SK-N-MC (cell line): ENCODE data around the gene ARNT2.

ENCODE experiments used
- DNase-seq: peaks from one replicate; pipeline ENCODE4 v3.0.0-alpha.2; 2011; ENCODE audit warnings: low read depth, low spot score
- H3K27ac ChIP-seq: fragments of 200-600 bp; sonication (generic); 2 replicates; pipeline ENCODE4 v1.5.1; 2016; ENCODE audit warnings: mixed run types
- H3K36me3 ChIP-seq: fragments of 200-600 bp; sonication (generic); 2 replicates; pipeline ENCODE4 v1.6.1; 2017; ENCODE audit warnings: antibody characterized with exemption, low read length, mixed read lengths; ENCODE audit not compliant: insufficient read depth
- H3K4me3 ChIP-seq: fragments of 200-600 bp; sonication (generic); 2 replicates; pipeline ENCODE4 v1.5.1; 2016
- H3K9ac ChIP-seq: fragments of 200-600 bp; sonication (generic); 2 replicates; pipeline ENCODE4 v1.8.0; 2017; ENCODE audit warnings: mixed run types, mixed read lengths; ENCODE audit not compliant: insufficient read length
- H3K9me3 ChIP-seq: fragments of 200-600 bp; sonication (generic); 2 replicates; pipeline ENCODE4 v1.6.1; 2017; ENCODE audit warnings: low read depth, mild to moderate bottlenecking, antibody characterized with exemption, low read length, moderate library complexity, mixed read lengths
- EZH2 ChIP-seq: fragments of 200-600 bp; sonication (generic); IDR thresholded peaks from one replicate; pipeline ENCODE4 v1.6.1; 2017; ENCODE audit warnings: antibody characterized with exemption
- FOXP2 ChIP-seq: optimal IDR thresholded peaks from 2 replicates; pipeline ENCODE3; 2011; ENCODE audit warnings: mild to moderate bottlenecking, moderate library complexity; ENCODE audit not compliant: insufficient read depth; ENCODE audit errors: extremely low read length, control extremely low read depth
- POLR2AphosphoS5 ChIP-seq: IDR thresholded peaks from 2 replicates; pipeline ENCODE4 v1.6.1; 2012; ENCODE audit warnings: mild to moderate bottlenecking, low read depth, low read length, borderline replicate concordance

The ARNT2 gene

DNA sequence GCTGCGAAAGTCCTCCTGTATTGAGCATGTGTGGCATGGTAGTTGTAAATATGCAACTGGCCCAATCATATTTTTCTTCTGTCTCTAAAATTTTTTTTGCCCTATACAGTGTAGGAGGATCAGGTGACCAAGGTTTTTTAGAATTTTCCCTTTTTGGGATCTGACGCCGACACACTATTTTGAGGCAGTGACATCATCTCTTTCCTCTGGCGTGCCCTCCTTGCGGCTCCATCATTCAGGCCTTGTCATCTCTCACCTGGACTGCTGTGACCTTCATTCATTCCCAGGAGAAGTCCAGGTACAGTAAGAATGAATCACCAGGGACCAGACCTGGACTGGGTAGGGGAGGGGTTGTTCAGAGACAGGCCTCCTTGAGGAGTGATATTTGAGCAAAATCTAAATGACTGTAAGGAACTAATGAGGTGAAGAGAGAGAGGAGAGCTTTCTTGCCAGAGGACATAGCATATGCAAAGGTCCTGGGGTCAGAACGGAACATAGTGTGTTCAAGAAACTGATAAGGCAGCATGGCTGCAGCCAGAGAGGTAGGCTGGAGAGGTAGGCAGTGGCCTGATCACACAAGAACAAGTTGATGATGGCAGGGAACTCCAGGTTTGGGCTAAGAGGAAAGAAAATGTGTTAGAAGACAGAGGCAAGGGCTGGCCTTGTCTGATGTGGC lies 38.7 kb downstream of the ARNT2 start:
- DNase-seq, result no peak
- Histone ChIP-seq H3K4me3 (no peak overlapping the region), H3K27ac (no peak overlapping the region), H3K9me3 (no peaks in the 10 kb centered on the region), H3K9ac (no peak overlapping the region), H3K36me3 (no peaks in the 10 kb centered on the region)
- no peak for TF ChIP-seq POLR2AphosphoS5
- no peak for TF ChIP-seq FOXP2
- TF ChIP-seq EZH2, result no peak

DNA sequence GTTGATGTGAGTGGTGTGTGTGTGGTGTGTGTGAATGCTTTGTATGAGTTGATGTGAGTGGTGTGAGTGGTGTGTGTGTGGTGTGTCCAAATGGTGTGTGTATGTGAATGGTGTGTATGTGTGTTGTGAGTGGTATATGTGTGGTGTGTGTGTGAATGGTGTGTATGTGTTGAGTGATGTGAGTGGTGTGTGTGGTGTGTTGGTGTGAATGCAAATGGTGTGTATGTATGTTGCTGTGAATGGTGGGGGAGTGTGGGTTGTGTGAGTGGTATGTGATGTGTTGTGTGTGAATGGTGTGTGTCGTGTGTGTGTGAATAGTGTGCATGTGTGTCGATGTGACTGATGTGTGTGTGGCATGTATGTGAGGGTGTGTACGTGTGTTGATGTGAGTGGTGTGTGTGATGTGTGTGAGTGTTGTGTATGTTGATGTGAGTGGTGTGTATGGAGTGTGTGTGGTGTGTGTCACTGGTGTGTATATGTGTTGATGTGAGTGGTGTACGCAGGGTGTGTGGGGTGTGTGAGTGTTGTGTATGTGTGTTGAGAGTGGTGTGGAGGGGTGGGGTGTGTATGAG lies 40.6 kb downstream of the ARNT2 start:
- Histone ChIP-seq H3K9me3 (no peaks in the 10 kb centered on the region), H3K27ac (no peak overlapping the region), H3K9ac (no peak overlapping the region), H3K4me3 (no peak overlapping the region), H3K36me3 (no peaks in the 10 kb centered on the region)
- TF ChIP-seq FOXP2 (no peak), POLR2AphosphoS5 (no peak)
- DNase-seq, result no peak

DNA sequence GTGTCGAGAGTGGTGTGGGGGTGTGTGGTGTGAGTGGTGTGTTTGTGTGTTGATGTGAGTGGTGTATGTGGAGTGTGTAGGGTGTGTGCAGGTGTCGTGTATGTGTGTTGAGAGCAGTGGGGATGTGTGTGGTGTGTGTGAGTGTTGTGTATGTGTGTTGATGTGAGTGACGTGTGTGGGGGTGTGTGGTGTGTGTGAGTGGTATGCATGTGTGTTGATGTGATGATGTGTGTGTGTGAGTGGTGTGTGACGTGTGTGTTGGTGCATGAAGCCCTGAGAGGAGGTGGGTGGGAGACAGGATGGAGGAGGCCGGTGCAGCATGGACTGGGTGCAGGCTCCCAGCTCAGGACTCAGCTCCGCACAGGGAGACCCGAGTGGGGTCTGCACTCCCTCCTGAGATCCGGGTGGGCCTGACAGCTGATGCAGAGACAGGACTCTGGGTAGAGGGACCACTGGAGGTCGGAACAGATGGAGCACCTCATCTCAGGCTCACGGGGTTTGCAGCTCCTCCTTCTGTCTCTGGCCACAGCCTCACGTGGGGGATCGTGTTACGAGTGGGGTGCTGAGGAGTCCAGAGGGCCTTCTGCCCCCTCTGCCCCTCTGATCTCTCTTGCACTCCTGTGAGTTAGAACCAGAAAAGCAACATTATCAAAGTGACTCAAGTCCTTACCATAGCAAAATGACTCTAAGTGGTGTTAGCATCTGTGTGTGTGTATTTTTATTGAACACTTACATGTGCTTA lies 41.3 kb downstream of the ARNT2 start:
- H3K9me3 ChIP-seq, result no peaks in the 10 kb centered on the region
- no peak overlapping the region for H3K27ac ChIP-seq
- no peak overlapping the region for H3K9ac ChIP-seq
- DNase-seq, result no peak
- no peaks in the 10 kb centered on the region for H3K36me3 ChIP-seq
- TF ChIP-seq POLR2AphosphoS5, result no peak
- TF ChIP-seq FOXP2, result no peak
- no peak for TF ChIP-seq EZH2
- no peak overlapping the region for H3K4me3 ChIP-seq

DNA sequence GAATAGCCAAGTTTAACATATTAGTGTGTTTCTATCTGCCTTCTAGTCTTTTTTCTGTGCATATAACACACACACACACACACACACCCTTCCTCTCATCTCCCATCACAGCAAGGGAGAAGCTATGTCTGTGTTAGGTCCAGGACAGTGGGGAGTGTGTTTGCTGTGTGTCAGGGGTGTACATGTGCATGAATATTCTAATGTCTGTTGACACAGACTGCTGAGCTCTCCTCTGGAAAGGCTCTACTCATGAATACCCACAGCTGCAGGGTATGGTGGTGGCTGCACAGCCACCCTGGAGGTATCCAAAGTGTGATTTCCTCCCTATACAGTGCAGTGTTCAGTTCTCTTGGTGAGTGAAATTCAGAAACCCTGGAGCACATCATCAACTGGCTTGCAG lies 42.9 kb downstream of the ARNT2 start:
- Histone ChIP-seq H3K27ac (no peak overlapping the region), H3K4me3 (no peak overlapping the region), H3K36me3 (no peaks in the 10 kb centered on the region), H3K9ac (no peak overlapping the region), H3K9me3 (no peaks in the 10 kb centered on the region)
- DNase-seq, result no peak
- TF ChIP-seq EZH2 (no peak), POLR2AphosphoS5 (no peak), FOXP2 (no peak)

DNA sequence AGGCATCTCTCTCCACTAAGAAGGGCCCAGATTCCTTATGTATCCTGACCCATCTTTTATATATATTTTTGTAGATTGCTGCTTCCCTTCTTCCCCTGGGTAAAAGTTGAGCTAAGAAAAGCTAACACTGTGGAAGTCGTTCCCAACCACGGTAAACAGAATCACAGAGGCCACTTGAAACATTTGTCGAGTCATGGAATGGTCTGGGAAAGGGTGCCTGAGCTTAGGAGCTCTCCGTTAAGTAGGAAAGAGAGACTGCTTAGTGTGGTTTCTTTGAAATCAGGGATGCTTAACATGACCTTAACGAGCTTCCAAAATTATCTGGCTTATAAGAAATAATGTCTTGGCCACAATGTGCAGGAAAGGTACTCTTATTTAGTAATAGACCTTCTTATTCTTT lies 45.6 kb downstream of the ARNT2 start:
- H3K27ac ChIP-seq, result no peak overlapping the region
- no peaks in the 10 kb centered on the region for H3K36me3 ChIP-seq
- TF ChIP-seq POLR2AphosphoS5 (no peak), EZH2 (no peak), FOXP2 (no peak)
- no peak overlapping the region for H3K9ac ChIP-seq
- no peaks in the 10 kb centered on the region for H3K9me3 ChIP-seq
- DNase-seq, result no peak
- no peak overlapping the region for H3K4me3 ChIP-seq

DNA sequence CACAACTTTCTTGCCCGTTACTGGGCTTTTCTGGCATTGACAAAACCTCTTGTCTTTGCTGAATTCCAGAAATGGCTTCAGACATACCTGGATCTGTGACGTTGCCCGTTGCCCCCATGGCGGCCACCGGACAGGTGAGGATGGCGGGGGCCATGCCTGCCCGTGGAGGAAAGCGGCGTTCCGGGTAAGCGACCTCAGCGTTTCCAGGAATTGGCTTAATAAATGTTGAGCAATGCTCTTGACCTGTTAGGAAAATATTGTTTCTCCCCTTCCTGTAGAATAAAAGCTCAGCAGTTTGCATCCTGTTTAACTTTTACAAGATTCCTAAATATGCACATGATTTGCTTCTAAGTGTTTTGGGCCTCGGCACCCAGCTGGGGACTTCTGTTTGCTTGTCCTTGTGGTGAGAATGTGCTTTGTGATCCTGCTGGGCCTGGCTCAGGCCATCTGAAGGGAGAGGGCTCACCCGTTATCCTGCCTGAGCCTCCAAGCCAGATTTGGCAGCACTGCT lies 46.7 kb downstream of the ARNT2 start:
- H3K4me3 ChIP-seq, result no peak overlapping the region
- no peak for DNase-seq
- no peak overlapping the region for H3K9ac ChIP-seq
- no peak overlapping the region for H3K27ac ChIP-seq
- H3K9me3 ChIP-seq, result no peaks in the 10 kb centered on the region
- no peaks in the 10 kb centered on the region for H3K36me3 ChIP-seq
- no peak for TF ChIP-seq EZH2
- no peak for TF ChIP-seq FOXP2
- no peak for TF ChIP-seq POLR2AphosphoS5

DNA sequence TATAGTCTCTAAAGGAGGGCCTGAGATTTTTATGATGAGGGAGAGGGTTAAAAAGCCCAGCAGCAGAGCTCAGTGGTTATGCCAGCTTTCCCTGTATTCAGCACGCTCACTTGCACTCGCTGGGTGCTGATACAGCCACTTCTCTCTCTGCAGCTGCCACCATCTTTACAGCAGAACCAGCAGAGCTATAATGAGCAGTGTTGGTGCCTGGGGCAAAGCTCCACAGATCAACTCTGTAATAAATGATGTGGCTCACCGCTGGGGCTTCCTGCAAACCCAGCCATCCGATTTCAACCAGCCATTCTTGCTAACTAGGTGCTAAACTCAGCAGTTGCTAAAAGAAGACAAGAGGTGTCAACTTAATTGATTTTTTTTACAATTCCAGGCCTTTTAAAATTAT lies 48.0 kb downstream of the ARNT2 start:
- no peak for TF ChIP-seq FOXP2
- no peak for TF ChIP-seq EZH2
- no peak for TF ChIP-seq POLR2AphosphoS5
- Histone ChIP-seq H3K36me3 (no peaks in the 10 kb centered on the region), H3K27ac (no peak overlapping the region), H3K4me3 (no peak overlapping the region), H3K9ac (no peak overlapping the region), H3K9me3 (no peaks in the 10 kb centered on the region)
- DNase-seq, result no peak

DNA sequence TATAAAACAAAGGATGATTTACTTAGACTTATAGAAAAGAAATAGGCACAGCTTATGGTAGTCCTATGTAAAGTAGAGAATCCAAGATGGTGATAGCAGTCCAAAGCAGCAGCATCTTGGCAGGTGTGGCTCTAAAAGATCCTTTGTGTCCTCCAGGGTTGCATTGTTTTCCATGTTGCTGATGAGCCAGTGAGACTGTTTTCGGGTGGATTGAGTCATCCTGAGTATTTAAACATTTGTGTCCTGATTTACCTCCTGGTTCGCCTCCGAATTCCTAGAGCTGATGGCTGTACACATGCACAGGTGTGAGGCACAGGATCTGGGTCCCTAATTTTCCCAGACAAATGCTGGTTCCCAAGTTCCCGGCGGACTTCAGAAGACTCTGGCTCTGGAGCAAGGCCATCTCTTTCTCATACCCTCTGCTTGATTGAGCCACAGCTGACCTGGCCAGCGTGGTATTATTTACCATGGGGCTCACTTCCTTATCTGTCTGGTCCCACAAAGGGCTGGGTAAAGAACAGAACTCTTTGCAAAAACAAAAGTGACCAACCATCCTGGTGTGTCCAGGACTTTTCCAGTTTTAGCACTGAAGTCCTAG lies 51.0 kb downstream of the ARNT2 start:
- Histone ChIP-seq H3K9ac (no peak overlapping the region), H3K36me3 (no peaks in the 10 kb centered on the region), H3K4me3 (no peak overlapping the region), H3K27ac (no peak overlapping the region), H3K9me3 (no peaks in the 10 kb centered on the region)
- TF ChIP-seq EZH2 (no peak), FOXP2 (no peak), POLR2AphosphoS5 (no peak)
- DNase-seq, result no peak
